ENCODE measurements around the gene LRMDA. TPM values are rescaled to one million over a fixed set of nuclear protein-coding genes. Genes with fewer than 3 reads are reported as not detected.

The LRMDA gene
- total and polyA plus RNA-seq, 7 donors = 1.0 to 5.7 (median 2.5) TPM

DNA sequence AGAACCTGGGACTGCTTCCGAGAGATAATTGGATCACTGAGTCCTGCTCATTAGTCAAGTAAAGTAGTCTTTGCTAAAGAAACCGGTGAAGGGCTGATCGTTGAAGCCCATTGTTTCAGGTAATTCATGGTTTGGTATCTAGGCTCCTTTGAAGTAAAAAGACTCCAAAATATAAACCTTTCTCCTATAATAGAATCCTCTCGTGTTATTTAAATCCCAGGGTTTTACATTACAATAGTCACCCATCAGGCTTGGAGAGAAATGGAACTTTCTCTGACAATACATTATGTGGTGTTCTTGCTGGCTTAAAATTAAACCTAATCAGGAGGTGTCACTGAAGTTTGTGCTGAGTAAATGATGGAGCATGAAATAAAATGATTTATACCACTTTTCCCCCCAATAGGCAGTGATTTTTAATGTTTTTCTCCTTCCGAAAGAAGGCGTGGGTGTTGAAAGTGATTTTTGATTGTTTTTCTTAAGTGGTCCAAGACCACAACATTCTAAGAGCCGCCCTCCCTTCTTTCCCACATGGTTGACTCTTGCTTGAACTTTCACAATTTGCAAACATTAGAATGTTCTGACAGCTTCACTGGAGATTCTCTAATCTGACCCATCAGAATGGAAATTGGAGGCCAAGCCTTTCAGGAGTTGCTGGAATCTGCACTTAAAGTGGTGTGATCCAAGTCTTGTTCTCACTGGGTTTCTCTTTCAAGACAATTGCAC, 44.2 kb downstream of the LRMDA start:
- no peak for ATAC-seq

DNA sequence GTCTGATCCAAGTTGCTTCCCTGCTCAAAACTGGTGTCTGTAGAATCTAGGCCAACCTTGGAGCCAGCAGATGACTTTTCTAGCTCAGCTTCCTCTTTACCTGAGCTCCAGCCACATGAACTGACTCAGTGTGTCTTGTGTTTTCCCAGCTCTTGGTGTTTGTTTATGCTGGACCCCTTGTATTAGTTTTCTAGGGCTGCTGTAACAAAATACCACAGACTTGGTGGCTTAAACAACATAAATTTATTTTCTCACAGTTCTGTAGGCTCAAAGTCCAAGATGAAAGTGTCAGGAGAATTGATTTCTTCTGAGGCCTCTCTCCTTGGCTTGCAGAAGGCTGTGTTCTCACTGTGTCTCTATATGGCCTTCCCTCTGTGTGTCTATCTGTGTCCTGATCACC, 45.1 kb downstream of the LRMDA start:
- H3K36me3 ChIP-seq (ENCODE audit: insufficient read depth in 1 of 2, low read depth in 1 of 2) = no peaks in the 10 kb centered on the region
- H3K4me3 ChIP-seq = no peak overlapping the region
- H3K9me3 ChIP-seq = no peaks in the 10 kb centered on the region
- intact Hi-C loops (cut with DNase I) = no loop called here
- TF ChIP-seq, protein P1, sequence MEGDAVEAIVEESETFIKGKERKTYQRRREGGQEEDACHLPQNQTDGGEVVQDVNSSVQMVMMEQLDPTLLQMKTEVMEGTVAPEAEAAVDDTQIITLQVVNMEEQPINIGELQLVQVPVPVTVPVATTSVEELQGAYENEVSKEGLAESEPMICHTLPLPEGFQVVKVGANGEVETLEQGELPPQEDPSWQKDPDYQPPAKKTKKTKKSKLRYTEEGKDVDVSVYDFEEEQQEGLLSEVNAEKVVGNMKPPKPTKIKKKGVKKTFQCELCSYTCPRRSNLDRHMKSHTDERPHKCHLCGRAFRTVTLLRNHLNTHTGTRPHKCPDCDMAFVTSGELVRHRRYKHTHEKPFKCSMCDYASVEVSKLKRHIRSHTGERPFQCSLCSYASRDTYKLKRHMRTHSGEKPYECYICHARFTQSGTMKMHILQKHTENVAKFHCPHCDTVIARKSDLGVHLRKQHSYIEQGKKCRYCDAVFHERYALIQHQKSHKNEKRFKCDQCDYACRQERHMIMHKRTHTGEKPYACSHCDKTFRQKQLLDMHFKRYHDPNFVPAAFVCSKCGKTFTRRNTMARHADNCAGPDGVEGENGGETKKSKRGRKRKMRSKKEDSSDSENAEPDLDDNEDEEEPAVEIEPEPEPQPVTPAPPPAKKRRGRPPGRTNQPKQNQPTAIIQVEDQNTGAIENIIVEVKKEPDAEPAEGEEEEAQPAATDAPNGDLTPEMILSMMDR (IDR thresholded peaks at IDR 0.05) = no peak
- peaks cover 0 to 2% (median 0%) of the 10 kb centered on the region in 3 donors for H3K27me3 ChIP-seq (ENCODE audit: insufficient read depth in 3 of 3, low read length in 2 of 3)
- DNase-seq (no peak), ATAC-seq (no peak)
- H3K27ac ChIP-seq = no peak overlapping the region
- H3K4me1 ChIP-seq = no peaks in the 10 kb centered on the region

More for the DNA sequence above, 44.2 kb downstream of the LRMDA start:
- WGBS, 3 donors = 68 to 73% (median 72%) methylated on average over 7 of the region's 7 CpGs
- Histone ChIP-seq H3K27me3 (ENCODE audit: insufficient read depth in 3 of 3, low read length in 2 of 3) (peaks cover 0 to 2% (median 0%) of the 10 kb centered on the region in 3 donors), H3K36me3 (ENCODE audit: insufficient read depth in 1 of 2, low read depth in 1 of 2) (no peaks in the 10 kb centered on the region), H3K4me3 (no peak overlapping the region), H3K27ac (no peak overlapping the region), H3K9me3 (no peaks in the 10 kb centered on the region), H3K4me1 (no peaks in the 10 kb centered on the region)
- TF ChIP-seq, protein P1 (IDR thresholded peaks at IDR 0.05) = no peak
- DNase-seq = no peak
- intact Hi-C loops (cut with DNase I) = no loop called here

DNA sequence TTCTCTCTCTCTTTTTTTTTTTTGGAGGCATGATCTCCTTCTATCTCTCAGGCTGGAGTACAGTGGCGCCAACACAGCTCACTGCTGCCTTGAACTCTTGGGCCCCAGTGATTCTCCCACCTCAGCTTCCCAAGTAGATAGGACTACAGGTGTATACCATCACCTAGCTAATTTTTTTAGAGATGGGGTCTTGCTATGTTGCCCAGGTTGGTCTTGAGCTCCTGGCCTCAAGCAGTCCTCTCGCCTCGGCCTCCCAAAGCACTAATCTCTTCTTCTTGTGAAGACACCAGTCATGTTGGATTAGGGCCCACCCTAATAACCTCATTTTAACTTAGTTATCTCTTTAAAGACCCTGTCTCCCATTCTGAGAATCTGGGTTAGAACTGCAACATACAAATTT, 45.6 kb downstream of the LRMDA start:
- H3K4me3 ChIP-seq = no peak overlapping the region
- no peak for DNase-seq
- intact Hi-C loops (cut with DNase I) = no loop called here
- H3K9me3 ChIP-seq = no peaks in the 10 kb centered on the region
- peaks cover 0 to 2% (median 0%) of the 10 kb centered on the region in 3 donors for H3K27me3 ChIP-seq (ENCODE audit: insufficient read depth in 3 of 3, low read length in 2 of 3)
- H3K4me1 ChIP-seq = no peaks in the 10 kb centered on the region
- 95 to 98% (median 97%) methylated on average over 3 of the region's 3 CpGs for WGBS, 3 donors
- TF ChIP-seq, protein P1 (IDR thresholded peaks at IDR 0.05) = no peak
- H3K36me3 ChIP-seq (ENCODE audit: insufficient read depth in 1 of 2, low read depth in 1 of 2) = no peaks in the 10 kb centered on the region
- ATAC-seq = no peak
- H3K27ac ChIP-seq = no peak overlapping the region

DNA sequence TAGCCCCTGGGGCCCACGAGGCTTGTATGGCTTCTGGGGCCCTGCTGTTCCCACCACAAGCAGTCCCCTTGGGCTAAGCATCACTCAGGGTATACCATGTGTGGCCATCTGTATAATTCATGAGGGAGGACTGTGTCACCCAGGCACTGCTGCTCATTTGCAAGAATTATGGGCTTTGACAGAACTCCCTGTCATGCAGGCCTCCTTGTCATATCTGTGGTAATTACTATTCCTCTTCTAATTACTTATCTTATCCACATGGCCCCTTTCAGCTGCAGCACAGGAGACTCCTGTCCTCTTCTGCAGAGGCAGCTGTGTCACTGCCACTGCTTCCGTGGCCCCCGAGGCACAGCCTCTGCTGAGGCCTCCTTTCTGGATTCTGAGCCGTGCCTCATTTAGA, 46.3 kb downstream of the LRMDA start:
- 75 to 77% (median 75%) methylated on average over 4 of the region's 4 CpGs for WGBS, 3 donors
- TF ChIP-seq, protein P1 (IDR thresholded peaks at IDR 0.05) = no peak
- Histone ChIP-seq H3K9me3 (no peaks in the 10 kb centered on the region), H3K36me3 (ENCODE audit: insufficient read depth in 1 of 2, low read depth in 1 of 2) (no peaks in the 10 kb centered on the region), H3K4me3 (no peak overlapping the region), H3K4me1 (no peaks in the 10 kb centered on the region), H3K27ac (no peak overlapping the region), H3K27me3 (ENCODE audit: insufficient read depth in 3 of 3, low read length in 2 of 3) (peaks cover 0 to 2% (median 0%) of the 10 kb centered on the region in 3 donors)
- intact Hi-C loops (cut with DNase I) = no loop called here
- ATAC-seq = no peak
- DNase-seq = no peak

DNA sequence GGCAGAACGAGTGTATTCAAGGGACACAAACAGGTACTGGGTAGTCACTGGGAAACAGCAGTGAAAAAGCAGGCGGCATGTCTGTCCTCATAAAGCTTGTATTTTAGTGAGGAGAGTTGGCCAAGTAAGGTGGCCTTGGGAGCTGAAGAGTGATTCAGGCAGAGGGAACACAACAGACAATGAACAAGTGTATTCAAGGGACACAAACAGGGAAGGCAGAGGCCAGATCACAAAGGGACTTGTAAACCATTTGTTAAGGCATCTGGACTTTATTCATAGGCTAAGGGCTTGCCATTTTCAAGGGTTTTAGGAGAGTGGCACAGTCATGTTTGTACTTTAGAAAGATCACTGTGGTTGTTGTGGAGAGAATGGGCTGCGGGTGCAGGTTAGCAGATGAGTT, 49.0 kb downstream of the LRMDA start:
- Histone ChIP-seq H3K27ac (no peak overlapping the region), H3K27me3 (ENCODE audit: insufficient read depth in 3 of 3, low read length in 2 of 3) (no peaks in the 10 kb centered on the region), H3K4me3 (no peak overlapping the region), H3K36me3 (ENCODE audit: insufficient read depth in 1 of 2, low read depth in 1 of 2) (no peaks in the 10 kb centered on the region), H3K4me1 (no peaks in the 10 kb centered on the region), H3K9me3 (peaks cover 13% of the 10 kb centered on the region)
- intact Hi-C loops (cut with DNase I) = no loop called here
- no peak for DNase-seq
- TF ChIP-seq, protein P1 (IDR thresholded peaks at IDR 0.05) = no peak
- ATAC-seq = no peak
- WGBS, 3 donors = 92 to 96% (median 93%) methylated on average over 3 of the region's 3 CpGs
